Endothelial cell of umbilical vein (primary cell): Measurements from ENCODE around the gene DNAJC2. TPM values are rescaled to one million over a fixed set of nuclear protein-coding genes. Genes with fewer than 3 reads are reported as not detected.

Experiments
- BruUV-seq: library from RNA; stranded (reverse); fragments of 400-500 nt; replicated peaks from 2 replicates; lab custom pipeline; 2021; lab: Mats Ljungman, UMichigan
- CTCF ChIA-PET: fragments of 300-600, 350-600 bp; sonication (Branson Sonifier 250); formaldehyde crosslinking; loops from one replicate; lab custom pipeline; 2021; ENCODE audit warnings: antibody characterized with exemption, inconsistent platforms; lab: Charles Lee
- POLR2A ChIA-PET: fragments of 300-600, 350-600 bp; sonication (Branson Sonifier 250); formaldehyde crosslinking; loops from one replicate; lab custom pipeline; 2021; ENCODE audit warnings: antibody characterized with exemption, inconsistent platforms; lab: Charles Lee
- DNase-seq: peaks from one replicate; pipeline ENCODE4 v3.0.0-alpha.2; 2011; ENCODE audit warnings: low read depth, low spot score
- FAIRE-seq: peaks from 2 replicates; lab custom pipeline; 2011; peaks lifted over from hg19 to GRCh38; lab: Jason Lieb, UNC
- H2AFZ ChIP-seq: 2 replicates; pipeline ENCODE4 v1.6.0; 2012; ENCODE audit warnings: low read depth, low read length, control low read depth, inconsistent platforms
- H3K27ac ChIP-seq: 2 replicates; pipeline ENCODE4 v1.5.1; 2011; ENCODE audit warnings: low read depth, mild to moderate bottlenecking, control low read depth, low read length, moderate library complexity; ENCODE audit not compliant: insufficient read depth
- H3K27me3 ChIP-seq, 2 experiments: 2 replicates each; pipeline versions ENCODE4 v1.6.0 to v1.6.1; 2011; ENCODE audit warnings: low read length in 2 of 2, mixed read lengths in 1 of 2; ENCODE audit not compliant: control insufficient read depth in 2 of 2, insufficient read depth in 2 of 2
- H3K36me3 ChIP-seq, 2 experiments: 2 replicates in 1 of 2; 3 replicates in 1 of 2; pipeline ENCODE4 v1.5.1; 2011; ENCODE audit warnings: low read length in 2 of 2, mild to moderate bottlenecking in 1 of 2, moderate library complexity in 1 of 2; ENCODE audit not compliant: control insufficient read depth in 2 of 2, insufficient read depth in 2 of 2; ENCODE audit errors: extremely low read depth in 1 of 2
- H3K4me1 ChIP-seq: 3 replicates; pipeline ENCODE4 v1.5.1; 2011; ENCODE audit warnings: mild to moderate bottlenecking, low read length; ENCODE audit not compliant: control insufficient read depth, insufficient read depth; ENCODE audit errors: extremely low read depth
- H3K4me2 ChIP-seq: 2 replicates; pipeline ENCODE4 v1.6.1; 2011; ENCODE audit warnings: low read length, control low read depth, mixed read lengths; ENCODE audit not compliant: insufficient read depth
- H3K4me3 ChIP-seq, 3 experiments: fragments of 200-600 bp in 1 of 3; sonication (generic), shearing (Covaris generic) in 1 of 3; replicated peaks in 1 of 3; 2 replicates each; pipeline ENCODE4 v1.5.1; 2011 to 2016; ENCODE audit warnings: control low read depth in 3 of 3, low read length in 3 of 3, mild to moderate bottlenecking in 2 of 3, inconsistent platforms in 1 of 3, low read depth in 1 of 3, moderate library complexity in 1 of 3; ENCODE audit not compliant: insufficient read depth in 1 of 3
- H3K79me2 ChIP-seq: 2 replicates; pipeline ENCODE4 v1.6.0; 2012; ENCODE audit warnings: low read length, inconsistent platforms; ENCODE audit not compliant: control insufficient read depth, insufficient read depth
- H3K9ac ChIP-seq: replicated peaks from 2 replicates; pipeline ENCODE3; 2011; ENCODE audit warnings: low read length, control low read depth; ENCODE audit not compliant: insufficient read depth; ENCODE audit errors: extremely low read depth
- H3K9me1 ChIP-seq: replicated peaks from 3 replicates; pipeline ENCODE4 v1.6.0; 2011; ENCODE audit warnings: mild to moderate bottlenecking, low read length; ENCODE audit not compliant: control insufficient read depth, insufficient read depth; ENCODE audit errors: extremely low read depth
- H3K9me3 ChIP-seq: replicated peaks from 2 replicates; pipeline ENCODE4 v1.5.1; 2012; ENCODE audit warnings: low read length, inconsistent platforms; ENCODE audit not compliant: control insufficient read depth, insufficient read depth
- H4K20me1 ChIP-seq: replicated peaks from 2 replicates; pipeline ENCODE3; 2011; ENCODE audit warnings: mild to moderate bottlenecking, low read length; ENCODE audit not compliant: control insufficient read depth, insufficient read depth; ENCODE audit errors: extremely low read depth
- EZH2 ChIP-seq: IDR thresholded peaks from 2 replicates; pipeline ENCODE4 v1.6.1; 2012; ENCODE audit warnings: borderline replicate concordance, low read depth, mild to moderate bottlenecking, moderate library complexity, low read length, inconsistent platforms; ENCODE audit not compliant: severe bottlenecking
- FOS ChIP-seq: IDR thresholded peaks from 2 replicates; pipeline ENCODE4 v1.6.1; 2011; ENCODE audit warnings: mild to moderate bottlenecking, low read length, moderate library complexity, borderline replicate concordance; ENCODE audit not compliant: insufficient read depth
- GATA2 ChIP-seq: IDR thresholded peaks from 2 replicates; pipeline ENCODE4 v1.7.0; 2011; ENCODE audit warnings: low read depth, mild to moderate bottlenecking, moderate library complexity, mixed read lengths, low read length; ENCODE audit not compliant: insufficient read length, insufficient read depth
- JUN ChIP-seq: IDR thresholded peaks from 2 replicates; pipeline ENCODE4 v1.6.1; 2011; ENCODE audit warnings: borderline replicate concordance, low read depth; ENCODE audit not compliant: insufficient read length, insufficient read depth
- MYC ChIP-seq: IDR thresholded peaks from one replicate; pipeline ENCODE4 v1.6.1; 2011; ENCODE audit warnings: mild to moderate bottlenecking, low read depth, low read length
- POLR2A ChIP-seq: IDR thresholded peaks from 2 replicates; pipeline ENCODE4 v1.6.1; 2012; ENCODE audit warnings: low read depth, mild to moderate bottlenecking, control low read depth, low read length
- POLR2AphosphoS5 ChIP-seq: IDR thresholded peaks from 2 replicates; pipeline ENCODE4 v1.6.1; 2012; ENCODE audit warnings: low read depth, mild to moderate bottlenecking, control low read depth, low read length, moderate library complexity; ENCODE audit not compliant: insufficient read depth
- dilution Hi-C: fragments of 300-500 bp; cut with MboI; formaldehyde crosslinking; loops from one replicate; pipeline ENCODE4 v1.15.0; 2019; ENCODE audit warnings: low sequenced_read_pairs; ENCODE audit not compliant: extremely low pct_ligation_motif_present
- intact Hi-C: fragments of 100-400 bp; cut with micrococcal nuclease; formaldehyde crosslinking; loops from one replicate; pipeline ENCODE4 v1.10.0; 2022
- polyA plus RNA-seq, 4 experiments: library from polyadenylated mRNA; depleted of rRNA in 3 of 4; stranded (reverse) in 3 of 4; unstranded in 1 of 4; fragments of >200 nt; gene quantifications; 2 replicates each; pipeline versions ENCODE4 v1.2.1 to v1.2.3, GENCODE V29; 2011 to 2012; ENCODE audit warnings: missing spikeins in 1 of 4
- total RNA-seq: library from RNA; stranded (reverse); gene quantifications from 2 replicates; pipeline ENCODE4 v1.2.3, GENCODE V29; 2021
- TF ChIP-seq, protein P1 (sequence below), 2 donors: IDR thresholded peaks; 1 replicate in 1 of 2; 2 replicates in 1 of 2; pipeline ENCODE4 v1.5.1; 2011; ENCODE audit warnings: low read length in 2 of 2, mild to moderate bottlenecking in 2 of 2, moderate library complexity in 2 of 2, control low read depth in 1 of 2, inconsistent platforms in 1 of 2, low read depth in 1 of 2; ENCODE audit not compliant: insufficient read depth in 1 of 2; ENCODE audit errors: extremely low read depth in 1 of 2
- TF ChIP-seq, protein P2 (sequence below): IDR thresholded peaks from 2 replicates; pipeline ENCODE4 v1.6.1; 2011; ENCODE audit not compliant: insufficient read depth, insufficient read length

The DNAJC2 gene
- total and polyA plus RNA-seq, 2 donors (not counting 3 experiments of a cell fraction or from before 2014, with no cell fraction given): 8.4 to 36.3 TPM

DNA sequence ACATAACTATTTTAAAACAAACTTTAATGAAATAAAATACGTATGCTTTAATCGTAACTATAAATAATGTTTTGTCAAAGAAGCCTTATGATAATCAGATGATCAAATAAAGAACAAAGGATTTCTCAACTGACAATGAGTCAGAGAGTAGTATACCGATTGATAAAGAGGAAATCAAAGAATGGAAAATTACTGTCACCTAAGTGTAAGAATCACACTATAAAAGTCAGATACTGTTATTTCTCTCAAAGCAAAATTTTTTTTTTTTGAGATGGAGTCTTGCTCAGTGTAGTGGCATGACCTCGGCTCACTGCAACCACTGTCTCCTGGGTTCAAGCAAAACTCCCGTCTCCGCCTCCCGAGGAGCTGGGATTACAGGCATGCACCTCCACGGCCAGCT, 18.8 kb downstream of the DNAJC2 start:
- dilution Hi-C loops: no loop called here
- H3K4me3 ChIP-seq: no peak overlapping the region
- no peak overlapping the region for H2AFZ ChIP-seq
- intact Hi-C loops: no loop called here
- peaks cover 9% of the 10 kb centered on the region for H3K79me2 ChIP-seq
- no peak overlapping the region for H3K9ac ChIP-seq
- H3K36me3 ChIP-seq: peaks cover 10 to 23% of the 10 kb centered on the region in 2 experiments
- ChIA-PET POLR2A (no interaction called here), CTCF (no interaction called here)
- H3K4me1 ChIP-seq: peaks cover 4% of the 10 kb centered on the region
- TF ChIP-seq, protein P1, sequence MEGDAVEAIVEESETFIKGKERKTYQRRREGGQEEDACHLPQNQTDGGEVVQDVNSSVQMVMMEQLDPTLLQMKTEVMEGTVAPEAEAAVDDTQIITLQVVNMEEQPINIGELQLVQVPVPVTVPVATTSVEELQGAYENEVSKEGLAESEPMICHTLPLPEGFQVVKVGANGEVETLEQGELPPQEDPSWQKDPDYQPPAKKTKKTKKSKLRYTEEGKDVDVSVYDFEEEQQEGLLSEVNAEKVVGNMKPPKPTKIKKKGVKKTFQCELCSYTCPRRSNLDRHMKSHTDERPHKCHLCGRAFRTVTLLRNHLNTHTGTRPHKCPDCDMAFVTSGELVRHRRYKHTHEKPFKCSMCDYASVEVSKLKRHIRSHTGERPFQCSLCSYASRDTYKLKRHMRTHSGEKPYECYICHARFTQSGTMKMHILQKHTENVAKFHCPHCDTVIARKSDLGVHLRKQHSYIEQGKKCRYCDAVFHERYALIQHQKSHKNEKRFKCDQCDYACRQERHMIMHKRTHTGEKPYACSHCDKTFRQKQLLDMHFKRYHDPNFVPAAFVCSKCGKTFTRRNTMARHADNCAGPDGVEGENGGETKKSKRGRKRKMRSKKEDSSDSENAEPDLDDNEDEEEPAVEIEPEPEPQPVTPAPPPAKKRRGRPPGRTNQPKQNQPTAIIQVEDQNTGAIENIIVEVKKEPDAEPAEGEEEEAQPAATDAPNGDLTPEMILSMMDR (IDR thresholded peaks at IDR 0.05; ENCODE audit: extremely low read depth in 1 of 2, insufficient read depth in 1 of 2, low read depth in 1 of 2, low read length in 2 of 2): no peak
- no peak for FAIRE-seq
- BruUV-seq: no TSS peak
- H3K4me2 ChIP-seq: no peak overlapping the region
- H3K27ac ChIP-seq: no peak overlapping the region
- H3K27me3 ChIP-seq: no peaks in the 10 kb centered on the region
- no peaks in the 10 kb centered on the region for H3K9me1 ChIP-seq
- no peaks in the 10 kb centered on the region for H4K20me1 ChIP-seq
- no peaks in the 10 kb centered on the region for H3K9me3 ChIP-seq
- no peak for DNase-seq

DNA sequence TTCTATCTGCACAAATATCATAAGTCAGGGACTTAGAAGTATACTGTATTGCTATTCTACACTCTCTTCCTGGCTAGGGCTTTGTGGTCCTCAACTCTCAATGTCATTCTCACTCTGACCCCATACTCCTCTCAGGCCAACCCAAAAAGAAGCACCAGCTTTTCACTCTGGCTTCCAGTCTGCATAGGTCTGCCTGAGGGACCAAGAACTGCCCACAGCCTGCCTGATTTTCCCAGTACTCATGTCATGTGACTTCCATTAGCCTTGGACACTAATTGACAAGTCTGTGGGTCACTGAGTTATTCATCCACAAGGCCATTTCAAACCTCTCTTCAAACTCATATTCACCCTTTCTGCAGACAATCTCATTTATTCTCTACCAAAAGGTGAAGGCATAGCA, 27.6 kb downstream of the DNAJC2 start:
- ChIA-PET POLR2A (no interaction called here), CTCF (no interaction called here)
- Histone ChIP-seq H3K27ac (no peak overlapping the region), H3K36me3 (peaks cover 25 to 44% of the 10 kb centered on the region in 2 experiments), H3K4me1 (no peaks in the 10 kb centered on the region), H3K4me3 (no peak overlapping the region), H3K27me3 (no peaks in the 10 kb centered on the region), H3K79me2 (no peaks in the 10 kb centered on the region), H4K20me1 (peaks cover 3% of the 10 kb centered on the region), H3K9me1 (no peaks in the 10 kb centered on the region), H2AFZ (no peak overlapping the region), H3K9ac (no peak overlapping the region), H3K9me3 (no peaks in the 10 kb centered on the region), H3K4me2 (no peak overlapping the region)
- intact Hi-C loops: no loop called here
- TF ChIP-seq, protein P1 (IDR thresholded peaks at IDR 0.05; ENCODE audit: extremely low read depth in 1 of 2, insufficient read depth in 1 of 2, low read depth in 1 of 2, low read length in 2 of 2): no peak
- TF ChIP-seq, protein P2, sequence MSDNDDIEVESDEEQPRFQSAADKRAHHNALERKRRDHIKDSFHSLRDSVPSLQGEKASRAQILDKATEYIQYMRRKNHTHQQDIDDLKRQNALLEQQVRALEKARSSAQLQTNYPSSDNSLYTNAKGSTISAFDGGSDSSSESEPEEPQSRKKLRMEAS: no peak
- TF ChIP-seq POLR2A (no peak), JUN (no peak), FOS (no peak), EZH2 (no peak), POLR2AphosphoS5 (no peak), MYC (no peak), GATA2 (no peak)
- dilution Hi-C loops: no loop called here
- FAIRE-seq: no peak
- BruUV-seq: no TSS peak
- DNase-seq: no peak
